ENCODE results near the gene FANK1.
"Not testable (repeated sequence)": the region's sequence is repeated elsewhere in the genome, so short reads cannot be mapped to it uniquely, and the experiment has no call there.

Gene FANK1

DNA sequence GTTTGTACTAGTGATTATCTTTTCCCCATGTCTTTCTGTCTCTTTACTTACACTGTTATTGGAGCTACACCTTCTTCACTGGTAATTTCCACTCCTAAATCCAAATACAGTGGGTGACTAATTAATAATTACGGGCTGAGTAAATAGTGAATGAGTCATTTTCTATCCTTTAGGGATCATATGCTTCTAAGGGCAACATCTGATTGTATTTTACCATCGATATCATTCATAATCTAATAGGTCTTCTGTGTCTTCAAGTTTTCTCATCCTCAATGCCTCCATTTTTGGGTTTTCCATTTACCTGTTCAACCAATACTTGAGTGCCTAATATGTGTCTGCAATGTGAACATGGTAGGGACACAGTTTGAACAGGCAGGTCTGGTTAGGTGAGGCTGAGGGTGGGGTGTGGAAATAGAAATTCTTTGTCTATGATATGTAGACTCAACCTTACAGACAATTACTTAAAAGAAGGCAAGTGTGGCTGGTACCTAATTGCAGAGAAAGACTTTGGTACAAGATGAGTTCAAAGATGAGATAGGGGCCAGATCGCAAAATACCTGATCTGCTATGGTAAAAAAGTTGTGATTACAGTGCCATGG, 9.4 kb upstream of the FANK1 start:
- no peak for DNase-seq (ENCODE audit: low spot score)

GRCh38 chr10:125889441-125889840, 6.9 kb upstream of the FANK1 start:
- DNase-seq (ENCODE audit: low spot score), result not testable (repeated sequence)

- not testable (repeated sequence) for DNase-seq (ENCODE audit: low spot score)
Measured at GRCh38 chr10:125892402-125892801, 4.0 kb upstream of the FANK1 start.

DNA sequence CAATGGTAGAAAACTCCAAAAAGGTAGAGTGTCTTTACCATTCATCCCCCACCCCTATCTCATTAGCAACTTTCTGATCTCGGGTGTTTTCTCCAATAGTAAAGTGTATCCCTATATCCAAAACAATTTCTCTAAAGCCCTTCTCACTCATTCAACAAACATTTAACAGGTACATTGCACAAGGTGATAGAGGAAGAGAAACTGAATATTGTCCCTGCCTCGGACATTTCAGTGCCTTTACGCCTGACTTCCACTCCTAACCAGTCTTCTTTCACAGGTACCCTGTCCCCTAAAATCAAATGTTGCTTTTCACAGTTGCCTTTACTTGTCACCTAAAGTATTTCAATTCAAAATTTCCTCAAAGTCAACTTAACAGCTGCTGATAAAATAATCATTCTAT, 2.2 kb upstream of the FANK1 start:
- DNase-seq (ENCODE audit: low spot score), result not testable (repeated sequence)

- peak; percentile 45 for DNase-seq (ENCODE audit: low spot score)
Measured at GRCh38 chr10:125895130-125896087, 955 bp upstream of the FANK1 start.

DNA sequence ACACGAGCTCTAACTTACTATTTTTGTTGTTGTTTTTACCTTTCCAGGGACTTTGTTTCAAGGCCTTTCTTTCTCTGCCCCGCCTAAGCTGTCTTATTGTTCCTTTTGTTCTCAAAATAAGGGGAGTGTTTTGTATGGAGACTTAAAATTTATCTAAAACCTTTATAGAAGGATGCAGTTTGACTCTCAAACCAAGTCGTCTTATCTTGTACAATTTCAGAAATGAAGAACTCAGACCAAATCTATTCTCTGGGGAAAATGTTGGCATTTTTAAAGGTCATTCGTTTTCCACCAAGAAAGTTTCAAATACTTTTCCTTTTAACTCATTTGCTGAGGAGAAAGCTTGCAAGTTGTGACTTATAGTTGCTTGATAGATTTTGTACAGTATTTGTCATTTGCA, 953 bp downstream of the FANK1 start:
- DNase-seq (ENCODE audit: low spot score), result not testable (repeated sequence)

- not testable (repeated sequence) for DNase-seq (ENCODE audit: low spot score)
Measured at GRCh38 chr10:125900963-125901362, 4.6 kb downstream of the FANK1 start.

DNA sequence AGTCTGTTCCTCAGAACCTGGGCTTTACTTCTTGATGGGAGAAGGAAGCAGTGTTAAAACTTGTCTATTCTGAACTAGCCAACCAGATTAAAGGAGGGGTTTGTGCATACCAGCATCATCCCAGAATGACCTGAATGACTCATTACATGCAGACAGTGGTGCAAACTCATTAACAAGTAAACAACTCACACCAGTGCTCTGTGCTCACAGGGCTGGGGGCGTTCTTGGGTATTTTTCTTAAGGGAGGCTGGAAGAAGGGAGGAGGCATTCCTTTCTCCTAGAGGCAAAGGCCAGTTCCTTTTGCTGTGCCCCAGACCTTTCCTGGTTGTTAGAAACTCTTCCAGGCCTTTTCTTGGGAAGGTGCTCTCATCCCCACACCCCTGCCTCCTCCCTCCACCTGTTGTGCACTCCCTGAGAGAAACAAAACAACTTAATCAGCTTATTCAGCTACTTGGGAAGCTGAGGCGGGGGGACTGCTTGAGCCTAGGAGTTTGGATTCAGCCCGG, 6.8 kb downstream of the FANK1 start:
- DNase-seq (ENCODE audit: low spot score), result not testable (repeated sequence)

- DNase-seq (ENCODE audit: low spot score), result not testable (repeated sequence)
Measured at GRCh38 chr10:125905069-125905994, 9.0 kb downstream of the FANK1 start.

- not testable (repeated sequence) for DNase-seq (ENCODE audit: low spot score)
Measured at GRCh38 chr10:125907598-125907997, 11.2 kb downstream of the FANK1 start.

- not testable (repeated sequence) for DNase-seq (ENCODE audit: low spot score)
Measured at GRCh38 chr10:125908813-125909212, 12.4 kb downstream of the FANK1 start.

DNA sequence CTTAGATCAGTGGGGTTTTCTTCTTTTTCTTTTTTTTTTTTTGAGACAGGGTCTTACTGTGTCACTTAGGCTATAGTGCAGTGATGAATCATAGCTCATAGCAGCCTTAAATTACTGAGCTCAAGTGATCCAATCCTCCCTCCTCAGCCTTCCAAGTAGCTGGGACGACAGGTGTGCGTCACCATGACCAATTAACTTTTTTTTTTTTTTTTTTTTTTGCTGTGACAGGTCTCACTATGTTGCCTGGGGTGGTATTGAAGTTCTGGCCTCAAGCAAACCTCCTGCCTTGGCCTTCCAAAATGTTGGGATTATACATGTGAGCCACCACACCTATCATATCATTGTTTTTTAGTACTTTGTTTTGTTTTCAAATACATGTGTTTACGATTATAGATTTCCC, 13.1 kb downstream of the FANK1 start:
- DNase-seq (ENCODE audit: low spot score), result not testable (repeated sequence)

DNA sequence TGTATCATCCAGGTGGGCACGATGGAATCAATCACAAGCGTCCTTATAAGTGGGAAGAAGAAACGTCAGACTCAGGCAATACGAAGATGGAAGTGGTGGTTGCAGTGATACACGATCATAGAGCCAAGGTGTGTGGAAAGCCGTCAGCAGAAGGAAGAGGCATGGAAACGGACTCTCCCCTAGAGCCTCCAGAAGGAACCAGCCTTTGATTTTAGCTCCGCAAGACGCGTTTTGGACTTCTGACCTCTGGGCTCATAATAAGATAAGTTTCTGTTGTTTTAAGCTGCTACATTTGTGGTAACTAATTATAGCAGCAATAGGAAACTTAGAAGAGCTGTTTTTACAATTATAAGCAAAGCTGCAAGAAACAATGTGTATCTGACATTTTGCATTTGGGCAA, 14.8 kb downstream of the FANK1 start:
- DNase-seq (ENCODE audit: low spot score), result no peak

- DNase-seq (ENCODE audit: low spot score), result no peak
Measured at GRCh38 chr10:125911990-125912389, 15.6 kb downstream of the FANK1 start.

- not testable (repeated sequence) for DNase-seq (ENCODE audit: low spot score)
Measured at GRCh38 chr10:125913277-125913676, 16.9 kb downstream of the FANK1 start.

DNA sequence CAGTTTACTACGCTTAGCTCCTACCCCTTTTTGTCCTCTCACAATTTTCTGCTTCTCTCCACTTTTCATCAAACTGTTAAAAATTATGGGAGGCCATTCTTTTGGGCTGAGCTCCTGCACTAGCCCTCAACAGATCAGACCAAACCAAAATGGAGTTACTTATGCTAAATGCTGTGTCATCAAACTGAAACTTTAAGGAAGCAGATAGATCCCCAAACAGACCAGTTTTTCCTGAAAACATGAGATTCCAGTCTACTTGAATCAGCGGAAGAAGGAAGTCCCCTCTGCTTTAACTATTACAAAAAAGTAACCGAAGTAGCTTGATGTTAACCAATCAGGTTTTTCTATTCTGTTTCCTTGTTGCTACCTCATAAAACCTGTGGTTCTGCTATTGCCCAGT, 20.6 kb downstream of the FANK1 start:
- DNase-seq (ENCODE audit: low spot score), result no peak

GRCh38 chr10:125917704-125918361, 21.5 kb downstream of the FANK1 start:
- not testable (repeated sequence) for DNase-seq (ENCODE audit: low spot score)

GRCh38 chr10:125921643-125922306, 25.4 kb downstream of the FANK1 start:
- not testable (repeated sequence) for DNase-seq (ENCODE audit: low spot score)

DNA sequence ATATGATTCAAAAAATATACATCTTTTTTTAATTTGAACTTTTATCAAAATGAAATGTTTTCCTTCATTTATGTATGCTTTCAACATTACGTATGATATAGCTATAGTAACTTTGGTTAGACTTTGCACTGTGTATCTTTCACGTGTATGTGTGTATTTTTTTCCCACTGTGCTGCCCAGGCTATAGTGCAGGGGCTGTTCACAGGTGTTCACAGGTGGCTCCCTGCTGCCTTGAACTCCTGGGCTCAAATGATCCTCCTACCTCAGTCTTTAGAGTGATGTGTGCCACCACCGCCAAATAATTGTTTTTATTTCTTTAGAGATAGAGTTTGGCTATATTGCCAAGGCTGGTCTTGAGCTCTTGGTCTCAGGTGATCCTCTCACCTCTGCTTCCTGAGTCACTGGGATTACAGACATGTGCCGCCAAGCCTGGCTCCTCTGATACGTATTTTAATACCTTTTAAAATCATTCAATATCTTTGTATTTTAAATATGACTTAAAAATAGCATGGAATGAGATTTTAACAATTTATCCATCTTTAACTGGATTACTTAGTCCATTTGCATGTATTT, 29.0 kb downstream of the FANK1 start:
- no peak for DNase-seq (ENCODE audit: low spot score)

- no peak for DNase-seq (ENCODE audit: low spot score)
Measured at GRCh38 chr10:125926247-125926646, 29.9 kb downstream of the FANK1 start.

All from SK-N-DZ (cell line).